BLaER1 treated with 17β-estradiol and CSF1 and Interleukin-3, amounts not matched to agents 10 nM and 100 nM (cell line): ENCODE data around the gene AHRR.
"Not testable (repeated sequence)": the region's sequence is repeated elsewhere in the genome, so short reads cannot be mapped to it uniquely, and the experiment has no call there.

Source experiments
- H3K27ac ChIP-seq, 11 experiments: shearing (Covaris generic); formaldehyde crosslinking; 2 replicates each; pipeline ENCODE4 v1.8.1; 2022
- H3K27me3 ChIP-seq, 11 experiments: shearing (Covaris generic); formaldehyde crosslinking; 2 replicates each; pipeline ENCODE4 v1.8.1; 2022
- H3K36me3 ChIP-seq, 11 experiments: shearing (Covaris generic); formaldehyde crosslinking; 2 replicates each; pipeline ENCODE4 v1.8.1; 2022
- H3K4me1 ChIP-seq, 10 experiments: shearing (Covaris generic); formaldehyde crosslinking; 2 replicates each; pipeline ENCODE4 v1.8.1; 2022
- H3K4me2 ChIP-seq, 11 experiments: shearing (Covaris generic); formaldehyde crosslinking; 2 replicates each; pipeline ENCODE4 v1.8.1; 2022
- H3K4me3 ChIP-seq, 10 experiments: shearing (Covaris generic); formaldehyde crosslinking; 2 replicates each; pipeline ENCODE4 v1.8.1; 2022
- H3K9ac ChIP-seq, 11 experiments: shearing (Covaris generic); formaldehyde crosslinking; 2 replicates each; pipeline ENCODE4 v1.8.1; 2022
- H3K9me3 ChIP-seq, 11 experiments: shearing (Covaris generic); formaldehyde crosslinking; replicated peaks in 1 of 11; 2 replicates each; pipeline ENCODE4 v1.8.1; 2022
- H4K20me1 ChIP-seq, 11 experiments: shearing (Covaris generic); formaldehyde crosslinking; 2 replicates each; pipeline ENCODE4 v1.8.1; 2022
- Cebpa-rat ChIP-seq, 11 experiments: shearing (Covaris generic); IDR thresholded peaks; 2 replicates each; pipeline ENCODE4 v1.8.1; 2022

Gene AHRR

DNA sequence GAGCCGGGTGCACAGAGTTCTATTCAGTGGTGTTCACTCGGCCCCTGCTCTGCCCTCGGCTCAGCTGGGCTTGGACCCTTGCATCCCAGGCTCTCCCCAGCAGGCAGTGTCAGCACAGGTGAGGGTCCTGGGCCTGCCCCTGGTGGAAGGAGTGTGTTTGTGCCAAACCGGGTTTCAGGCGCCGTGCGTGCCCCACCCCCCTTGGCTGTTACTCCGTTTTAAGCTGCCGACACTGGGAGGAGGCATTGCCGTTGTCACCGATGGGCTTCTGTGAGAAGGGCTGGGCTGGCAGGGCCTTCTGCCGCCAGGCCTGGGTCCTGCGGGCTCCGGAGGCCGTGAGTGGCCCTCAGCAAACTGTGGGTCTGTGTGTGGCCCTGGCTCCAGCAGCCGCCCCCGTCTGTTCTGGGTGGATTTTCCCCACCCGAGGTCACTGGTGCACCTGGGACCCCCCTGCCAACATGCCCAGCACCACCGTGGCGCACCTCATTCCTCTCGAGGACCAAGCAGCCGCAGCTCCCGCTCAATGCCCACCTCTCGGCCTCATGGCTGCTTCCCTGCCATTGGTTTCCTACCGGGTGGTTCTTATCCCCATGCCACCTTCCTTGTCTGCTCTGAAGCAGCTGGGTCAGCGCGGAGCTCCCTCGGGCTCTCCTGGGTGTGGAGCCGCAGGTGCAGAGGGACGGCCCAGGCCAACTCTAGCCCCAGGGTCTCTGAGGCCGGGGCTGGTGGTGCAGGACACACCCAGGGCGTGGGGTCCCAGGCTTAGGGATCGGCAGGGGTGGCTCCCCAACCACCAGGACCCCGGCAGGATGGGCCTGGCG, 77.2 kb downstream of the AHRR start:
- no peak for TF ChIP-seq Cebpa-rat (IDR thresholded peaks at IDR 0.05)
- H3K9ac ChIP-seq = peak overlapping the region; percentile 36 to 77 (median 66); a peak in 16 of 22 replicates
- H3K36me3 ChIP-seq = no peaks in the 10 kb centered on the region
- H3K4me2 ChIP-seq = peak overlapping the region; percentile 80 to 99 (median 94)
- H3K4me1 ChIP-seq = peaks cover 78 to 90% (median 84%) of the 10 kb centered on the region in 10 experiments
- peak overlapping the region; percentile 44 to 91 (median 70); a peak in 17 of 22 replicates for H3K27ac ChIP-seq
- no peaks in the 10 kb centered on the region for H3K9me3 ChIP-seq
- no peak overlapping the region for H3K4me3 ChIP-seq
- H4K20me1 ChIP-seq = peaks cover 0 to 23% (median 0%) of the 10 kb centered on the region in 11 experiments; a peak in 2 of 22 replicates
- peaks cover 0 to 41% (median 0%) of the 10 kb centered on the region in 11 experiments; a peak in 8 of 22 replicates for H3K27me3 ChIP-seq

DNA sequence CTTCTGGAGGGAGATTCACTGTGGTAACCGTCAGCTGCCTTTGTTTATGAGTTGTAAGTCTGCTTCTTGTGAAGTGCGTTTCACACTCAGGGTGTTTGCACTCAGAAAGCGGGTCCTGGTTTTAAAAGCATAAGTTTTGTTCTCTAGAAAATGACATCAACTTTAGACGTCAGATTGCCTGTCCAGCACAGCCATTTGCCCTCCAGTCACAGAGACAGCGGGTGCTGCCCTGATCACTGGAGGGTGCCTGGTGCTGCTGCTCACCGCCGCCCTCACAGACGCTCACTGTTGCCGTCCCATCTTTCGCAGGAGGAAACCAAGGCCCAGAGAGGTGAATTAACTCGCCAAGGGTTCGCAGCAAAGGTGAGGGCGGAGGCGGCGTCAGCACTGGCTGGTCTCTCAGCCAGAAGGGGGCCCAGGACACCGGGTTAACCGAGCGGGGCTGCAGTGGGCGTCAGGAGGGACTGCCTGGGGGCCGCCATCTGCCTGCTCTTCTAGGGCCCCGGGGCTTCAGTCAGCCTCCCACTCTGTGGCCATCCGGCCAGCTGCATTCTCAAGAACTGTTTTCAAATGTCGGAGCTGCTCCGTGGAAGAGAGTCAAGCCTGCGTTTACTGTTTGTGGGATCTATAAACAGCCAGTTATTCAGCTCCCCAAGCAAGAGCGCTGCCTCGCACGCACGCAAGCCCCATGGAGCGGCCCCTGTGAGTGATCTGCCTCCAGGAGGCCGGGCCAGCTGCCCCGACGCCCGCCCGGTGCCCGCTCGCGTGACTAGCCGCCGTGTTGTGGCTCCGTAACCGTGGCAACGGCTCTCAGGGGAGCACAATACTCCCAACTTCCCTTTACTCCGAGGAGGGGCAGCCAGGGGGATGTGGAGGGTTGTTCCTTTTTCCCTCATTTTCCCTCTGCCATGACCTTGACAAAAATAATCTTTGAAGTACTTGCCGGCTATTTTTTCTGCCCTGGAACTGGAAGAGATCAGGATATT, 78.1 kb downstream of the AHRR start:
- H3K27ac ChIP-seq = peak overlapping the region; percentile 44 to 91 (median 70)
- H3K36me3 ChIP-seq = no peaks in the 10 kb centered on the region
- peak overlapping the region; percentile 80 to 99 (median 94) for H3K4me2 ChIP-seq
- H3K9me3 ChIP-seq = no peaks in the 10 kb centered on the region
- H3K4me3 ChIP-seq = peak overlapping the region in 8 of 10 experiments; percentile 16 to 38 (median 28); a peak in 10 of 20 replicates
- peaks cover 81 to 90% (median 85%) of the 10 kb centered on the region in 10 experiments for H3K4me1 ChIP-seq
- H4K20me1 ChIP-seq = peaks cover 0 to 21% (median 0%) of the 10 kb centered on the region in 11 experiments; a peak in 2 of 22 replicates
- peaks cover 0 to 46% (median under 1%) of the 10 kb centered on the region in 11 experiments; a peak in 9 of 22 replicates for H3K27me3 ChIP-seq
- H3K9ac ChIP-seq = peak overlapping the region; percentile 46 to 77 (median 66)
- no peak for TF ChIP-seq Cebpa-rat (IDR thresholded peaks at IDR 0.05)

DNA sequence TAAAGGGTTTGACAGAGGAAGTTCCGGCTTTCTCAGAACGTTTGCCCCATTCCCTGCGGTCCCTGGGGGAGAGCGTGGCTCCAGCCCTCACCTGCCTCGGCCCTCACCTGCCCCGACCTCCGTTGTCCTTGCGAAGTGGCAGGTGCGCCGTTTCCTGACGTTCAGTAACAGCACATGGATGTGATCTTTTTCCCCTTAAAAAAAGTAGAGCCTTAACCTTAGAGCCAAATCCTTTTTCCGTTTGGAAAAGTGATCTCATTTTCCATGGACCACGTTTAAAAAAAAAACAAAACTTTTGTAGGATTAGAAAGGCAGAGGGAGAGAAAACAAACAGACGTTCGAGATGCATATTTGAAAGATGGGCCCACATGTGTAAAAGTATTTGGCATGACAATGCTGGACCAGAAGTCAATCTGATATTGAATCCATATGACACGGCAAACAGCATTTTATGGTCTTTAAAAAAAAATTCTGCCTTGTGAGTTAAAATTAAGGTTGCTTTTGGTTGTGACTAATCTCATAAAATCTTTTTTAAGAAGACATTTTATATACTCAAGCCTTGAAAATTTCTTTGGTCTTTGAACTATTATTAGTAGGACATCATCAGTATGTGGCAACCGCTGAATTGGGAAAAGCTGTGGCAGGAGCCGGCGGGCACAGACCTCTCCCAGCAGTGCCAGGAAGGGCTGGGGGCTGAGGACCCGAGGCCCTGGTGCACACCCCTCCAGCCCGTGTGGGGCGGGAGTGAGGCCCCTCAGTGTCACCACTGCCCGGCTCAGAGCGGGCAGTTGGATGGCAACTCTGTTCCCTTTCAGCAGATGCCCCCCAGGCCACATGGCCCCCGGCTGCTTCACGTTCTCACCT, 79.0 kb downstream of the AHRR start:
- TF ChIP-seq Cebpa-rat (IDR thresholded peaks at IDR 0.05) = no peak
- peak overlapping the region in 6 of 10 experiments; percentile 19 to 38 (median 30); a peak in 7 of 20 replicates for H3K4me3 ChIP-seq
- peak overlapping the region; percentile 36 to 77 (median 66); a peak in 20 of 22 replicates for H3K9ac ChIP-seq

DNA sequence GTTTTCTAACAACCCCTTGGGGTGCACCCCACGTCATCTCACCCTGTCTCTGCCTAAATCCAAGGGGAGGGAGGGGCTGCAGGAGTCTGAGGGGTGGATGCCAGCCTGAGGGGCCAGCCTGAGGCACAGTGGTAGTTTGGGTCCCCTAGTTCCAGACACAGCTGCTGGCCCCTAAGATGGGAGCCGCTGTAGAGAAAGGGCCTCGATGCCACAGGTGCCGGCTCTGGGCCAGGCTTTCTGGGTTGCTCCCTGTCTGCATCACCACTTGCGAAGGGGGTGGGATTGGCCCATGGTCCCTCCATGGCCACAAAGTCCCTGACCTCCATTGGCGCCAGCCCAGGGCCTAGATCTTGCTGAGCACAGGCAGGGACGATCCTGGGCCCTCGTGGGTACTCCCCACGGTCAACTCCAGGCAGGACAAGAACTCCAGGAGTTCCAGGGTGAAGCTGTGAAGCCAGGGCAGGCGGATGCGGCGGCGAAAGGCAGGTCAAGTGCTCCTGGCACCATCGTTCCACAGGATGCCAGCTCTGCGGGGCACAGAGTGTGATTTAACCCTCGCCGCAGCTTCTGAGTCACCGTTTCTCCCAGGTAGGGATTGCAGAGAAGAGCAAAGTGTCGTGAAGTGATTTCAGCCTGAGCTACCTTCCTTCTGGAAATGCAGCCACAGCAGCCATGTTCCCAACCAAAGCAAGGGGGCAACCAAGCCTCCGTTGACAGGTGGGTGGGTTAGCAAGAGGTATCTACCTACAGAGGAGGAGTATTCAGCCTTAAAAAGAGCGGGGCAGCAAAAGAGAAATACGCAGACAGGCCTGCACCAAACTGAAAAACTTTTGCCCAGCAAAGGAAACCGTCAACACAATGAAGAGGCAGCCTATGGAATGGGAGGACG, 79.9 kb downstream of the AHRR start:
- Histone ChIP-seq H3K27me3 (peaks cover 0 to 60% (median 5%) of the 10 kb centered on the region in 11 experiments; a peak in 10 of 22 replicates), H4K20me1 (peaks cover 0 to 12% (median 0%) of the 10 kb centered on the region in 11 experiments; a peak in 1 of 22 replicates), H3K4me2 (peak overlapping the region; percentile 80 to 99 (median 94)), H3K36me3 (no peaks in the 10 kb centered on the region), H3K9ac (peak overlapping the region in 2 of 11 experiments; percentile 70 to 71; a peak in 2 of 22 replicates), H3K4me3 (no peak overlapping the region; a peak in 2 of 20 replicates), H3K9me3 (no peaks in the 10 kb centered on the region), H3K4me1 (peaks cover 65 to 88% (median 72%) of the 10 kb centered on the region in 10 experiments), H3K27ac (peak overlapping the region in 6 of 11 experiments; percentile 16 to 91 (median 64); a peak in 7 of 22 replicates)
- no peak for TF ChIP-seq Cebpa-rat (IDR thresholded peaks at IDR 0.05)

More for the DNA sequence above, 79.0 kb downstream of the AHRR start:
- H3K9me3 ChIP-seq = no peaks in the 10 kb centered on the region
- H4K20me1 ChIP-seq = peaks cover 0 to 12% (median 0%) of the 10 kb centered on the region in 11 experiments; a peak in 1 of 22 replicates
- H3K27ac ChIP-seq = peak overlapping the region; percentile 34 to 91 (median 70); a peak in 21 of 22 replicates
- peak overlapping the region; percentile 80 to 99 (median 94) for H3K4me2 ChIP-seq
- no peaks in the 10 kb centered on the region for H3K36me3 ChIP-seq
- H3K27me3 ChIP-seq = peaks cover 0 to 55% (median 5%) of the 10 kb centered on the region in 11 experiments; a peak in 10 of 22 replicates
- H3K4me1 ChIP-seq = peaks cover 74 to 90% (median 81%) of the 10 kb centered on the region in 10 experiments

DNA sequence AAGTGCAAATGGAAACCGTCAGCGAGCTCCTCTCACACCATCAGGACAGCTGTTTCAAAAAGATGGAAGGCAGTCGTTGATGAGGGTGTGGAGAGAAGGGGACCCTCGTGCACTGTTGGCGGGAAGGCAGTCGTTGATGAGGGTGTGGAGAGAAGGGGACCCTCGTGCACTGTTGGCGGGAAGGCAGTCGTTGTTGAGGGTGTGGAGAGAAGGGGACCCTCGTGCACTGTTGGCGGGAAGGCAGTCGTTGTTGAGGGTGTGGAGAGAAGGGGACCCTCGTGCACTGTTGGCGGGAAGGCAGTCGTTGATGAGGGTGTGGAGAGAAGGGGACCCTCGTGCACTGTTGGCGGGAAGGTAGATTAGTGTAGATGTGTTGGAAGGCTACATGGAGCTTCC, 80.7 kb downstream of the AHRR start:
- Histone ChIP-seq H3K27ac (peak overlapping the region in 1 of 11 experiments; percentile 91; a peak in 1 of 22 replicates), H3K4me1 (peaks cover 65 to 88% (median 72%) of the 10 kb centered on the region in 10 experiments), H3K27me3 (peaks cover 0 to 60% (median 5%) of the 10 kb centered on the region in 11 experiments; a peak in 10 of 22 replicates), H4K20me1 (peaks cover 0 to 12% (median 0%) of the 10 kb centered on the region in 11 experiments; a peak in 1 of 22 replicates), H3K4me2 (peak overlapping the region; percentile 83 to 99 (median 94))
- not testable (repeated sequence) for H3K4me3 ChIP-seq, H3K9me3 ChIP-seq, H3K9ac ChIP-seq, H3K36me3 ChIP-seq

DNA sequence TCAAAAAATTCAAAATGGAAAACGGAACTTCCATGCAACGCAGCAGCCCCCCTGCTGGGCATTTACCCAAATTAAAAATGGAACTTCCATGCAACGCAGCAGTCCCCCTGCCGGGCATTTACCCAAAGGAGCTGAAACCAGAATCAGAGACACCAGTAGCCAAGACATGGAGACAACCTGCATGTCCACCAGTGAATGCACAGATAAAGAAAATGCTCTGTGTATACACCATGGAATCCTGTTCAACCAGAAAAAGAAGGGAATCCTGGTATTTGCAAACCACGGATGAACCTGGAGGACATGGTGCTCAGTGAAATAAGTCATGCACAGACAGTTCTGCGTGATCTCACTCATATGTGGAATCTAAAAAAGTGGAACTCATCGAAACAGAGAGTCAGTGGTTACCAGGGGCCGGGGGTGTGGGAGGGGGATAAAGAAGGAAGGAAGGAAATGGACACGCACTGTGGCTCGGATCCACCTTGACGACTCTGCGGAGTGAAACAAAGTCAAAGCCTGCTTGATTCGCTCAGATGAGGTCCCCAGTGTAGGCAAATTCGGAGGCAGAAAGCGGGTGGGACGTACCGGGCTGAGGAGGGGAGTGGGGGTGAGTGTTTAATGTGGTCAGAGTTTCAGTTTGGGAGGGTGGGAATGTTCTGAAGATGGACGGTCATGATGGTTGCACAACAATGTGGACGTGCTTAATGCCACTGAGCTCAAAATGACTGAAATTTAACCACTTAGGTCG, 81.3 kb downstream of the AHRR start:
- peaks cover 0 to 12% (median 0%) of the 10 kb centered on the region in 11 experiments; a peak in 1 of 22 replicates for H4K20me1 ChIP-seq
- H3K9ac ChIP-seq = peak overlapping the region in 3 of 11 experiments; percentile 14 to 43 (median 17); a peak in 4 of 22 replicates
- peak in 1 of 11 experiments; percentile 71; a peak in 2 of 22 replicates for TF ChIP-seq Cebpa-rat (IDR thresholded peaks at IDR 0.05)
- H3K4me1 ChIP-seq = peaks cover 65 to 86% (median 72%) of the 10 kb centered on the region in 10 experiments
- peak overlapping the region in 4 of 11 experiments; percentile 18 to 50 (median 42); a peak in 5 of 22 replicates for H3K27ac ChIP-seq
- H3K9me3 ChIP-seq = no peaks in the 10 kb centered on the region
- no peaks in the 10 kb centered on the region for H3K36me3 ChIP-seq
- peak overlapping the region in 5 of 10 experiments; percentile 14 to 36 (median 27); a peak in 5 of 20 replicates for H3K4me3 ChIP-seq
- H3K27me3 ChIP-seq = peaks cover 0 to 60% (median 5%) of the 10 kb centered on the region in 11 experiments; a peak in 10 of 22 replicates
- peak overlapping the region; percentile 82 to 97 (median 88) for H3K4me2 ChIP-seq
